Gastrocnemius medialis (tissue), 4 donors: Measurements from ENCODE around the gene NR2C2AP.

Source experiments
- POLR2A ChIP-seq, 2 donors: fragments of 450-650 bp; IDR thresholded peaks; one replicate each; pipeline ENCODE4 v1.6.1; 2017; ENCODE audit warnings: antibody characterized with exemption in 2 of 2, mild to moderate bottlenecking in 2 of 2, moderate library complexity in 2 of 2
- TF ChIP-seq, protein P1 (sequence below), 5 experiments: fragments of 450-650 bp in 3 of 5; fragments of 200-600 bp in 2 of 5; sonication (generic) in 2 of 5; IDR thresholded peaks in 4 of 5; conservative IDR thresholded peaks in 1 of 5; 1 replicate in 4 of 5; 2 replicates in 1 of 5; pipeline ENCODE4 v1.5.1; 2016 to 2019; ENCODE audit warnings: antibody characterized with exemption in 5 of 5, mild to moderate bottlenecking in 3 of 5, moderate library complexity in 3 of 5

- TF ChIP-seq, protein P1, sequence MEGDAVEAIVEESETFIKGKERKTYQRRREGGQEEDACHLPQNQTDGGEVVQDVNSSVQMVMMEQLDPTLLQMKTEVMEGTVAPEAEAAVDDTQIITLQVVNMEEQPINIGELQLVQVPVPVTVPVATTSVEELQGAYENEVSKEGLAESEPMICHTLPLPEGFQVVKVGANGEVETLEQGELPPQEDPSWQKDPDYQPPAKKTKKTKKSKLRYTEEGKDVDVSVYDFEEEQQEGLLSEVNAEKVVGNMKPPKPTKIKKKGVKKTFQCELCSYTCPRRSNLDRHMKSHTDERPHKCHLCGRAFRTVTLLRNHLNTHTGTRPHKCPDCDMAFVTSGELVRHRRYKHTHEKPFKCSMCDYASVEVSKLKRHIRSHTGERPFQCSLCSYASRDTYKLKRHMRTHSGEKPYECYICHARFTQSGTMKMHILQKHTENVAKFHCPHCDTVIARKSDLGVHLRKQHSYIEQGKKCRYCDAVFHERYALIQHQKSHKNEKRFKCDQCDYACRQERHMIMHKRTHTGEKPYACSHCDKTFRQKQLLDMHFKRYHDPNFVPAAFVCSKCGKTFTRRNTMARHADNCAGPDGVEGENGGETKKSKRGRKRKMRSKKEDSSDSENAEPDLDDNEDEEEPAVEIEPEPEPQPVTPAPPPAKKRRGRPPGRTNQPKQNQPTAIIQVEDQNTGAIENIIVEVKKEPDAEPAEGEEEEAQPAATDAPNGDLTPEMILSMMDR (IDR thresholded peaks at IDR 0.05 in 4 of 5, conservative IDR thresholded peaks at IDR 0.05 in 1 of 5): no peak
- TF ChIP-seq POLR2A (IDR thresholded peaks at IDR 0.05): no peak
Observed at GRCh38 chr19:19214159-19214490, 10.9 kb upstream of the NR2C2AP start.
